Activated CD8-positive, alpha-beta memory T cell treated with anti-CD3 and anti-CD28 coated beads, Interleukin-2, amount 50 U/mL, for 24 hours (primary cell): Measurements from ENCODE around the gene CHD2.

ENCODE experiments used
- DNase-seq: peaks from one replicate; pipeline ENCODE4 v3.0.0-alpha.2; 2020; ENCODE audit errors: extremely low read depth

The CHD2 gene

DNA sequence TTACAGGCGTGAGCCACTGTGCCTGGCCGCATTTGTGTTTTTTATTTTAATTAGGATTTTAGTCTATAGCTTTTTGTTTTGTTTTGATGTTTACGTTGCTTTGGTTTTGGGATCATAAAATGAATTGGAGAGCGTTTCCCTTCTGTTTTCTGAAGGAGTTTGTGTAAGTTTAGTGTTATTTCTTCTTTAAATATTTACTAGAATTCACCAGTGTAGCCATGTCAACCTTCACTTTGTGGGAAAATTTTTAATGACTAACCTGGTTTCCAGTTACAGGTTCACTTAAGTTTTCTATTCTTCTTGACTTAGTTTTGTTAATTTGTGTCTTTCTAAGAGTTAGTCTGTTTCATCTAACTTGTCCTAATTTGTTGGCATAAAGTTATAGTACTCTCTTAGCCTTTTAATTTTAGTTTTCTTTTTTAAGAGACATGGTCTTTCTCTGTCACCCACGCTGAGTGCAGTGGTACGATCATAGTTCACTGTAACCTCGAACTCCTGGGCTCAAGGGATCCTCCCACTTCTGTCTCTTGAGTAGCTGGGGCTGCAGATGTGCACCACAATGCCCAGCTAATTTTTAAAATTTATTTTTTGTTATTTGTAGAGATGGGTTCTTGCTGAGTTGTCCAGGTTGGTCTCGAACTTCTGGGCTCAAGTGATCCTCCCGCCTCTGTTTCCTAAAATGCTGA lies 61.0 kb downstream of the CHD2 start:
- no peak for DNase-seq

DNA sequence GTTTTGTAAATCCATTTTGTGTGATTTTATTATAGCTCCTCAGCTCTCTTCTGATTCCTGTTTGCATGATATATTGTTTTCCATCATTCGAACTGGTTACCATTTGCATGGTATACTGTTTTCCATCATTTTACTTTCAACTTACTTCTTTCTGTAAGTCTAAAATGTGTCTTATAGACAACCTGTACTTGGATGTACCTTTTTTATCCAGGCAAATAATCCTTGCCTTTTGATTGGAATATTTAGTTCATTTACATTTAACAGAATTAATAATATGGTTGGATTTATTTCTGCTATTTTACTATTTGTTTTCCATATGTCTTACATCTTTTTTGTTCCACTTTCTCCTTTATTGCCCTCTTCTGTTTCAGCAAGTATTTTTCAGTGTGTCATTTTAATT lies 62.8 kb downstream of the CHD2 start:
- no peak for DNase-seq

DNA sequence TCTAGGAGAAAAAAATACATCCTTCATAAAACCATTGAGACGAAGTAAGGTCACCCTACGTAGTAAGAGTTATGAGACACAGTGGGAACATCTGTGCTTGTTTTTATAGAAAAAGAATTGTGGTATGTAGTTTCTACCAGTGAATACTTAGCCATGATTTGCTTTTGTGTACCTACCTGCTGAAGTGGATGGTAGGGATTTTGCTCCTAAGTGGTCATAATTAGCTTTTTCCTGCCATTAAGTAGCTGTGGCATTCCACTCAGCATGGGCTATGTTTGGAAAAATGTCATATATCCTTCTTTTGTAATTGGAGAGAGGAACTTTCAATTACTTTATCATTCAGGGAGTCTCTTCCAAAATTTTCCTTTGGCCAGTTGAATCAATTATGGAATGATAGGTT lies 63.7 kb downstream of the CHD2 start:
- DNase-seq: no peak

GRCh38 chr15:92968926-92969651 lies 69.0 kb downstream of the CHD2 start:
- no peak for DNase-seq

DNA sequence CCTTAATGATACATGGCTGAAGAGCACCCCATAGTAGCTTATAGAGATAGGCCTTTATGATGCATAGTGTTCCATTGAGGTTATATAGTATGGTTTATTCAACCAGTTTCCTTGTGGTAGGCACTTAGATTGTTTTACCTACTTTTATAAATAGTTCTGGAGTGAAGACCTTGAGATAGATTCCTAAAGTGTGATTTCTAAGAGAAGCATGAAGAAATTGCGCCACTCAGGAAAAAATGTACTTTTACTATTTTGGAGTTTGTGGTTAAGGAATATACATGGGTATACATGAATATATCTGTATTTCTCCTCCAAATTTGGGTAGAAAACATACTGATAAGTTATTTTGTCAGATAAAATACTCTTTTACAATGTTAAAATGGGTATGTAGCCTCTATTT lies 70.5 kb downstream of the CHD2 start:
- no peak for DNase-seq

- no peak for DNase-seq
Measured at GRCh38 chr15:92971081-92971480, 71.0 kb downstream of the CHD2 start.

GRCh38 chr15:92971713-92972112 lies 71.6 kb downstream of the CHD2 start:
- DNase-seq: no peak

DNA sequence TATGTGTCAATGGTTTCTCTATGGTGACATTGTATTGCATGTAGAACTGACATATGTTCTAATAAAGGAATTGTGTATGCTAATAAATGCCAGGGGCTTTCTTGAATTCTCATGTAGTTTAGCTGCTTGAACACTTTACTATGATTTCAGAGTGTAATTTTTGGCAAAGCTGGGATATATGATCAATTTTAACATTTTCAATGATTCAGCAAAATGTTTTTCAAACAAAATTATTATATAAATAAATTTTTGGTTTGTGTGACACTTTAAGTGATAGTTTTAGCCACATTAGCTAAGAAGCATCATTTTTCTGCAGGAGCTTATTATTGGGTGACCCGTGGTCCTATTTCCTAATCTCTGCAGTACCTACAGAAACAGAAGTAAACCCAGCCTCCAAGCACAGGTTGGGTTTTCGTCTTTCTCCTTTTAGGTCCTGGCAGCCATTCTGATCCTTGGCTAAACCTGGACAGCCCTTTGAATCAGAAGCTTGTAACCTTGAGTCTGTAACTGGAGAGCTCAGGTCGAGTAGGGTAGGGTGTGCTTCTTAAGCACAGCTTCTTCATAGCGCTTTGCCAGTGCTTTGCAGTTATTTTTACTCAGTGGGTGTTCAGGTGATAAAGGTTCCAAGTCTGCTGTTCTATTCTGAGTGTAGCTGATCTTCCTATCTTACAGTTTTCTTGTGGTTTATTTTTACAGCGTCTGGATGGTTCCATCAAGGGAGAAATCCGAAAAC lies 74.2 kb downstream of the CHD2 start:
- DNase-seq: no peak

DNA sequence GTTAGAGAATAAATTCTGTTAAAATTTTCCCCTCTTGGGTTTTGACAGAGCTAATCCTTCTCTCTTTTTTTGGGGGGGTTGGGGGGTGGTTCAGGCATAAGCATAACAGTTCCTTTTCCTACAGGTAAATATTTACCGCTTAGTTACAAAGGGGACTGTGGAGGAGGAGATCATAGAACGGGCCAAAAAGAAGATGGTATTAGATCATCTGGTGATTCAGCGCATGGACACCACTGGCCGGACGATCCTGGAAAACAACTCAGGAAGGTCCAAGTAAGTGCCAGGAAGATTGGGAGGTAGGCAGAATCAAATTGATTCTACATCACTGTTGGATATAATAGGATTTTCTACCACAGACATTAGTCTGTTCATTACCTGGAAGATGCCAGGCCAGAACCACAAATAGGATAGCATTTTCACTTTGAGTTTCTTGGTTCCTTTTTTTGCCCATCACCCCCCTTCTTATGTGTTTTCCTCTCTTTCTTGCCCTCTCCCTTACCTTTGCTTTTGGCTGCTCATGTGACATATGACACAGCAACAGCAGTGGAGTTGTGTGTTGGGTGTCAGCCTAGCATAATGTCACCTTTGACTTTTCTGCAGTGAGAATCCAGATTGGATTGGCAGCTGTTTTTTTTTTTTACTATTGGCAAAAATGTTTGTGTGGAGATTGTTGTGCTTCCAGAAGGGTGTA lies 79.0 kb downstream of the CHD2 start:
- DNase-seq: no peak

DNA sequence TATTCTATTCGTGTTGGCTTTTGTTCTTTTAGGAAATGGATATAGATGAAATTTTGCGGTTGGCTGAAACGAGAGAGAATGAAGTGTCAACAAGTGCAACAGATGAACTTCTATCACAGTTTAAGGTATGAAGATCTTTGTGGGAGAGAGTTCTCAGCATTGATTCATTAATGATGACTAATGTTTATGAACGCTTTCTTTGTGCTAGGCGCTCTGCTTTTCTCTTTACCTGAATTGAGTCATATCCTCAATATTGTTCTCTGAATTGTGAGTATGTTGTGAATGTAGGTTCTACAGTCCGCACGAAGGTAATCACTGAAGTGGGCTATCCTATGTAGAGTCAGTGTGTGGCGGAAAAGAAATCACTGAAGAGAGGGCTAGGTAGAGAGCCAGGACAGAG lies 81.2 kb downstream of the CHD2 start:
- no peak for DNase-seq

- no peak for DNase-seq
Measured at GRCh38 chr15:92984161-92984560, 84.0 kb downstream of the CHD2 start.

DNA sequence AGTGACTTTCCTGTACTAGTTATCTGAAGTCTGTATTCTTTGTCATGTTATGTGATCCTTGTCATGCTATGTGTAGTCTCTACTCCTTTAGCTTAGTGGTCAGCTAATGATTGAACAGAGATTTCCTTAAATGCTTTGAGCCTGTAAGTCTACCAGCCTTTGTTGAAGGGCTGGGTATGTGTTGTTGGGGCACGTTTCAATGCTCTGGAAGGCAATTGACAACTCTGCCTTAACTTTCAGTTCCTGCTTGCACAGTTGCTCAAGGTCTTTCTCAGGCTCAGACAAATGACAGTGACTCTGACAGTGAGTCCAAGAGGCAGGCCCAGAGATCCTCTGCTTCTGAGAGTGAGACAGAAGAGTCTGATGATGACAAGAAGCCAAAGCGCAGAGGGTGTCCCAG lies 89.3 kb downstream of the CHD2 start:
- no peak for DNase-seq

DNA sequence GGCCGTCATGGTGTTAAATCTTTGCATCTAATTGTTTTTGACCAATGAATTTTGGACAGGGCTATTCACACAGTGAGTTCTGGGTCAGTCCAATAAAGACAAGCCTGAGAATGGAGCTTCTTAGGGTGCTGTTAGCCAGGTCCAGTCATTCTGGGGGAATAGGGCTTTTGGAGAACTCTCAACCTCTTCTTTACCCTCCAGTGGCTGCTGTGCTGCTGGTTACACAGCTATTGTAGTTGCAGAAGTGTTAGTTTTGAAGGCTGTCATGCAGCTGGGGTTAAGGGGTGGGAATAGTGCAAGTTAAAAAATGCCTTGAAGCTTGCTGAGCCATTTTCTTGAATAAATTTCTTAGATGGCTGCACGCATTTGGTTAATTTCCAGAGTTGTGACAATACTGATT lies 89.9 kb downstream of the CHD2 start:
- DNase-seq: no peak

DNA sequence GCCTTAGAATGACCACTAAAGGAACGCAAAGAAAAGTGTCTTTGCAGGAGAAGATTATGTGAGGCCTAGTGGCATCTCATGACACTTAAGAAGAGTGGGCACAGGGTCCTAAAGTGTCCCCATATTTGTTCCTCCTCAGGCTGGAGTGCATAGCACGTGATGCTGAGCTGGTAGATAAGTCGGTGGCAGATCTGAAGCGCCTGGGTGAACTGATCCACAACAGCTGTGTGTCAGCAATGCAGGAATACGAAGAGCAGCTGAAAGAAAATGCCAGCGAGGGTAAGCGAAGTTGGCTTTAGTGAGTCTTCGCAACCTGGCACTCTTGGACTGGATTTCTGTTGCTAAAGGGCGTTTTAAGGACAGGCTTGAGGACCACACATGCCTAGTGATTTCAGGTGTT lies 92.6 kb downstream of the CHD2 start:
- no peak for DNase-seq

DNA sequence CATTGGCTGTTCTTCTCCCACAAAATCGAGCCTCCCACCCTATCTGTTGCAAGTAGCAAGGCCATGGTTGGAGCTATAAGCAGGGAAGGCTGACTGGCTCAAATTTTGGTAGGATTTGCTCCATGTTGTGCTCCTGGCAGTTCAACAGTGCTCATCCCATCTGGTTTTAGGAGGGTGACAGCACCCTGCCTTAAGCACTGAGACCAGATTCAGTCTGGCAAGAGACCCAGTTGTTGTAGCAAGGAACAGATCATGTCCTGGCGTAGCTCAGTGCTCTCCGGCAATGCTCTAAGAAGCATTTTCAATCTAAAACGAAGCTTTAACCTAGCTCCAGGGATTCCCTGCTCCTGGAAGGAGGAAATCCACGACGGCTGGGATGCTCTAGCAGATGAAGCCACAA lies 97.7 kb downstream of the CHD2 start:
- no peak for DNase-seq

- DNase-seq: no peak
Measured at GRCh38 chr15:93001156-93001555, 101.0 kb downstream of the CHD2 start.

DNA sequence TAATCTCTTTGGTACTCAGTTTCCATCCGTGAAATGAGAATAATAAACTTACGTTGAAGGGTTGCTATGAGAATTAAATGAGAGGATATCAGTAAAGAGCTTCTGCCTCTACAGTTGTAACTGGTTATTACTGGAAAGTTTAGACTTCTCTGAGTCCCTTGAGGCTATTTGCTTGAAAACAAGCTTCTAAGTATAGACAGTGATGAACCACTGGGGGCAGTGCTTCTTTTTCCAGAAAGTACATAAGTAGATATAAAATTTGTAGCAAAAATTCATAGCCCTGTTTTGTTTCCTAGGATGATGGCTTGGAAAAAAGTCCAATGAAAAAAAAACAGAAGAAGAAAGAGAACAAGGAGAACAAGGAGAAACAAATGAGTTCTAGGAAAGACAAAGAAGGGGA lies 101.8 kb downstream of the CHD2 start:
- DNase-seq: no peak

DNA sequence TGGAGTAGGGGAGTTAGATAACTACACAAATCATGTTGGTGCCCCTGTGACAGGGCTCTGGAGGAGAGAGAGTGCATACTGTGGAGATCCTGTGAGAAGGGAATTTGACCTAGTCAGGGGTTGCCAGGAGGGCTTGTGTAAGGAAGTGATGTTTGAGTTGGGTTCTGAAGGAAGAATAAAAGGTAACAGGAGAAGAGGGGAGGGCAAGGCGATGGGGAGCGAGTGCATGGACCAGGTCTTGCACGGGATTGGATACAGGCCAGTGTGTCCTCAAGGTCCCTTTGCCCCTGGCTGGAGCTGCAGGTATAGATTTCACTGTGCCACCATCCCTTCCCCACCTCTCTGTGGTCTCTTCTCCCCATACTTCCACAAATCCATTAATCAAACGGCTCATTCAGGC lies 105.0 kb downstream of the CHD2 start:
- no peak for DNase-seq

DNA sequence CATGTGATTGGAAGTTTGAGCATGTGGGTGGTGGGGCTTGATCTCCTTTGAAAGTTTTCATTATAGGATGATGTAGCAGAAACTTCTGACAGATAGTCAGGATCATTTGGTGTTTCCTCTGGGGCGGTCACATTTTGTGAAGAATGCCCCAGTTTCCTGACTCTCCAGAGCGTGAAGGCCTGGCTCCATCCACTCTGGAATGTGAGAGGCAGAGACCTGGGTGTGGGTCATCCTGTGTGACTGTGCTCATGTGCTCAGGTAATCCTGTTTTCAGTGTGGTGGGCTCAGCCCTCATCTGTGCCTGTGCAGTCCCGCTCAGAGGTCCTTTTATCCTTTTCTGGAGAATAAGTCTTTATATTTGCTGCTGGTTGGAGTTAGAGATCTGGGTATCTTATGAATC lies 107.9 kb downstream of the CHD2 start:
- DNase-seq: no peak

GRCh38 chr15:93012786-93013185 lies 112.7 kb downstream of the CHD2 start:
- no peak for DNase-seq

DNA sequence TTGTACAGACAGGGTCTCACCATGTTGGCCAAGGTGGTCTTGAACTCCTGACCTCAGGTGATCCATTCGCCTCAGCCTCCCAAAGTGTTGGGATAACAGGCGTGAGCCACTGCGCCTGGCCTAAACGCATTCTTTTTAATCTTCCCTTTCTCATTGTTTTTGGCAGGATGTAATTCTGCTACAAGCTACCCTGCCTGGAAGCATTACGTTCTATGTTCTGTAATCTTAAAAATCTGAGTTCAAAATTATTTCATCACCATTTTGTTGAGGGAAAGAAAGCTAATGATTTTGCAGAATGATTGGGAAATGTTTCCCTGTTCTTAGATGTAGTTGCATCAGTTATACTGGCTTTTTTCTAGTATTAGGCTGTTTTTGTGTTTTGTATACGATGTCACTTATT lies 117.4 kb downstream of the CHD2 start:
- DNase-seq: no peak

DNA sequence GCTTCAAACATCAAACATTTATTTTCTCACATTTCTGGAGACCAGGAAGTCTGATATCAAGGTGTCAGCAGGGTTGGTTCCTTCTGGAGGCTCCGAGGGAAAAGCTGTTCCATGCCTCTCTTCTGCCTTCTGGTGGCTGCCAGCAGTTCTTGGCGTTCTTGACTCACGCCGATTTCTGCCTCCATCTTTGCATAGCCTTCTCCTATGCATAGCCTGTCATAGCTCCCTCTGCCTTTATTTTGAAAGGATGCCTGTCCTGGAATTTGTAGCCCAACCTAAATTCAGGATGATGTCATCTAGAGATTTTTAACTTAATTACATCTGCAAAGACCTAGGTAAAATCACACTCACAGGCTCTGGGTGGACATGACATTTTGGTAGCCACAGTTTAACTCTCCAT lies 118.5 kb downstream of the CHD2 start:
- DNase-seq: no peak

- DNase-seq: no peak
Measured at GRCh38 chr15:93019090-93019489, 119.0 kb downstream of the CHD2 start.
